Activated CD8-positive, alpha-beta T cell treated with anti-CD3 and anti-CD28 coated beads, Interleukin-2, amount 10 ng/mL, durations not matched to agents 7 days and 5 days (primary cell): ENCODE measurements around the gene FSHB. TPM values are rescaled to one million over a fixed set of nuclear protein-coding genes. Genes with fewer than 3 reads are reported as not detected.

Source experiments
- ATAC-seq: fragments of 150-1000 bp; cut with Tn5 transposase; one replicate; pipeline ENCODE4 v1.10.0; 2021; ENCODE audit warnings: moderate library complexity
- CTCF ChIA-PET: fragments of 350-600 bp; sonication (Branson Sonifier 250); formaldehyde crosslinking; loops from one replicate; lab custom pipeline; 2021; ENCODE audit warnings: antibody characterized with exemption; lab: Charles Lee
- POLR2A ChIA-PET: fragments of 350-600 bp; sonication (Branson Sonifier 250); formaldehyde crosslinking; loops from one replicate; lab custom pipeline; 2021; ENCODE audit warnings: antibody characterized with exemption; lab: Charles Lee
- DNase-seq: peaks from one replicate; pipeline ENCODE4 v3.0.0-alpha.2; 2020
- H3K27ac Mint-ChIP-seq: one replicate; pipeline ENCODE4 v1.8.0; 2021; ENCODE audit warnings: mild to moderate bottlenecking, mixed read lengths
- H3K27me3 Mint-ChIP-seq: one replicate; pipeline ENCODE4 v1.8.0; 2021; ENCODE audit warnings: low read depth, mixed read lengths
- H3K36me3 Mint-ChIP-seq: one replicate; pipeline ENCODE4 v1.8.0; 2021; ENCODE audit warnings: low read depth, mixed read lengths
- H3K4me1 Mint-ChIP-seq: one replicate; pipeline ENCODE4 v1.8.0; 2021; ENCODE audit warnings: low read depth, mixed read lengths
- H3K4me3 Mint-ChIP-seq: one replicate; pipeline ENCODE4 v1.8.0; 2021; ENCODE audit warnings: mild to moderate bottlenecking, mixed read lengths
- H3K9me3 Mint-ChIP-seq: one replicate; pipeline ENCODE4 v1.8.0; 2022; ENCODE audit warnings: mixed read lengths; ENCODE audit not compliant: insufficient read depth
- total RNA-seq, 2 experiments: library from RNA; stranded (reverse); gene quantifications; one replicate each; pipeline ENCODE4 v1.2.3, GENCODE V29; 2021

FSHB gene
- total RNA-seq, 2 experiments from 2014 or later = not detected

DNA sequence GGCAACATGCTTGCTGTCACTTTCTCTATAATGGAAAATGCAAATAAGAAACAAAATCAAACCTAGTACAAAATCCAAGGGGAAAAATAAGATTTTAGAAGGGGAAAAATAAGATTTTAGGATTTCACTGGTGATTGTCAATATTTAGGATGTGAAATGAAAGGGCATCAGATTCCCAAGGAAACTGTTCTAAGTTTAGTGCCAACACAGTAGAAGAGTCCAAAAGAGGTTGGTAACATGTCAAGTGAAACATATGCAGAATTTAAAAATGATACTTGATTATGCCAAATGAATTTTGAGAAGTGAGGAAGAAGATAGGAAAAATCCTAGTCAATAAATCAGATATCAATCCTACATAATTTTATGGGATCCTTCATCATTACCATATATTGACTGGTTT is 46.4 kb downstream of the FSHB start:
- ATAC-seq (no peak), DNase-seq (no peak)
- Mint-ChIP-seq H3K9me3 (no peaks in the 10 kb centered on the region), H3K36me3 (peaks cover 5% of the 10 kb centered on the region), H3K4me3 (no peak overlapping the region), H3K27ac (no peak overlapping the region), H3K4me1 (peaks cover 15% of the 10 kb centered on the region), H3K27me3 (peaks cover 23% of the 10 kb centered on the region)
- CTCF ChIA-PET = no interaction called here
- POLR2A ChIA-PET = no interaction called here

DNA sequence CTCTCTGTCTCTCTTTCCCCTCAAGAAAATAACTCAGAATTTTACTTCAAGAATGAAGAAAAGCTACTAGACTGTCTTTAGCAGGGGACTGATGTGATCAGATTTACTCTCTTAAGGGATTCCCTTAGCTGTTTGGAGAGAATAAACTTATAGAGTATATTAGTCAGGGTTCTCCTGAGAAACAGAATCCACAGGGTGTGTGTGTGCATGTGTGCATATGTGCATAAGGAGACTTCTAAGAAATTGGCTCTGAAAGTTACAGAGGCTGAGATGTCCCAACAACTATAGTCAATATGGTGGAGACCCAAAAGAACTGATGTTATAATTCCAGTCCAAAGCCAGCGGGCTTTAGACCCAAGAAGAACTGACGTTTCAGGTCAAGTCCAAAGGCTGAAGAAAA is 49.0 kb downstream of the FSHB start:
- no peak overlapping the region for H3K27ac Mint-ChIP-seq
- ChIA-PET POLR2A (no interaction called here), CTCF (interaction anchor here (0.6 kb wide), 1 partner anchor 194 kb away, joined by 3 read pairs; no protein-coding TSS in a partner anchor)
- H3K36me3 Mint-ChIP-seq = peaks cover 8% of the 10 kb centered on the region
- H3K9me3 Mint-ChIP-seq = no peaks in the 10 kb centered on the region
- peaks cover 29% of the 10 kb centered on the region for H3K4me1 Mint-ChIP-seq
- H3K4me3 Mint-ChIP-seq = no peak overlapping the region
- H3K27me3 Mint-ChIP-seq = peaks cover 16% of the 10 kb centered on the region
- no peak for ATAC-seq
- DNase-seq = no peak

DNA sequence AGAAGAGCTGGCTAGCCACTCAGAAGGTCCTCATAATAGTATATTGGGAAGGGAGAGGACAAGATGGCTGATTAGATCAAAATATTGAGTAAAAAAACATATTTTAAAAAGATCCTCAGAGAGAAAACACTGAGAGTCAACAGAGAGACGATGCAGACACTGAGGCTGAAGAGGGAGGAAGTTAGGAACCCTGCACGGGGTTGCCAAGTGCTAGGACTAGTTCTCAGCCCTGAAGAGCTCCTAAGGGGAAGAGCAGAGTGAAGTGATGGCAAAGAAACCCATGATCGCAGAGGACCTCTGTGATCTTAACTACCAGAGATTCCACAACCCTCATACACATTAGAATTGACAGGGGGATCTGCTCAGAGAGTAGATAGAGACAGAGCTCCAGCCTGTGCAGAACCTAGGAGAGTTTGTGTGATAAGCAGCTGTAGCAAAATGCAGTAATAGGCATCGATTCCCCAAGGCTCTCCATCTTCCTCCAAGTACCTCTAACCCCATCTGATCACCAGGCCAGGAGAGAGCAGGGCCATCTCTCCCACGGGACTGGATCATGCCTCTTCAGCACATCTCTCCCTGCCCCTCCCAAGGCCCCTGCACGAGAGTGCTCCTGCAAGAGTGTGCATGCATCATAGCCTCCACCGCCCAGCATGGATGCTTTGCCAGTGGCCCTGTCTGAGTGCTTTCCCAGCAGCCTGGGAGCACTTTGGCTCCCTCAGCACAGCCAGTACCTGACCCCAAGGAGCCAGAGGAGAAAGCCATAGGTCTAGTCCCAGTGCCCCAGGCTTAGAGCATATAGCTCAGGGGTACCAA is 50.9 kb downstream of the FSHB start:
- Mint-ChIP-seq H3K27ac (peak overlapping the region; percentile 92), H3K4me3 (peak overlapping the region; percentile 67), H3K36me3 (peaks cover 8% of the 10 kb centered on the region), H3K9me3 (no peaks in the 10 kb centered on the region), H3K27me3 (peaks cover 9% of the 10 kb centered on the region), H3K4me1 (peaks cover 29% of the 10 kb centered on the region)
- CTCF ChIA-PET = interaction anchor here (1.0 to 1.4 kb wide), 2 partner anchors 85 to 139 kb away, joined by 3 read pairs; no protein-coding TSS in a partner anchor
- DNase-seq (peak; percentile 21), ATAC-seq (peak; percentile 62)
- POLR2A ChIA-PET = interaction anchor here (1.2 to 1.6 kb wide), 2 partner anchors 41 kb away, joined by 4 to 6 read pairs; partner anchors contain the start of gene ARL14EP

- ATAC-seq = peak; percentile 81
- peak; percentile 74 for DNase-seq
- CTCF ChIA-PET = interaction anchor here (1.0 to 1.4 kb wide), 2 partner anchors 86 to 139 kb away, joined by 3 read pairs; no protein-coding TSS in a partner anchor
- Mint-ChIP-seq H3K27me3 (peaks cover 6% of the 10 kb centered on the region), H3K27ac (peak overlapping the region; percentile 92), H3K4me3 (peak overlapping the region; percentile 67), H3K9me3 (no peaks in the 10 kb centered on the region), H3K36me3 (peaks cover 8% of the 10 kb centered on the region), H3K4me1 (peaks cover 32% of the 10 kb centered on the region)
- POLR2A ChIA-PET = interaction anchor here (1.6 kb wide), 1 partner anchor 40 kb away, joined by 6 read pairs; the partner anchor contains the start of gene ARL14EP
These were observed 51.4 kb downstream of the FSHB start for GRCh38 chr11:30282289-30282631.

Other genes starting within 250 kb of the FSHB start
- not detected for gene KCNA4, start 214.0 kb upstream of the FSHB start, total RNA-seq
- 10 to 100 TPM; 27.3 to 30.9 TPM for gene ARL14EP, start 92.1 kb downstream of the FSHB start, total RNA-seq